HG02678 (cell line): ENCODE data around the gene RHBDF2.
"Not testable (repeated sequence)": the region's sequence is repeated elsewhere in the genome, so short reads cannot be mapped to it uniquely, and the experiment has no call there.

ENCODE experiments used
- ATAC-seq: cut with Tn5 transposase; IDR thresholded peaks from one replicate; pipeline ENCODE4 v1.9.1; 2021; ENCODE audit warnings: mild to moderate bottlenecking, moderate library complexity; ENCODE audit not compliant: unreplicated experiment

The RHBDF2 gene

DNA sequence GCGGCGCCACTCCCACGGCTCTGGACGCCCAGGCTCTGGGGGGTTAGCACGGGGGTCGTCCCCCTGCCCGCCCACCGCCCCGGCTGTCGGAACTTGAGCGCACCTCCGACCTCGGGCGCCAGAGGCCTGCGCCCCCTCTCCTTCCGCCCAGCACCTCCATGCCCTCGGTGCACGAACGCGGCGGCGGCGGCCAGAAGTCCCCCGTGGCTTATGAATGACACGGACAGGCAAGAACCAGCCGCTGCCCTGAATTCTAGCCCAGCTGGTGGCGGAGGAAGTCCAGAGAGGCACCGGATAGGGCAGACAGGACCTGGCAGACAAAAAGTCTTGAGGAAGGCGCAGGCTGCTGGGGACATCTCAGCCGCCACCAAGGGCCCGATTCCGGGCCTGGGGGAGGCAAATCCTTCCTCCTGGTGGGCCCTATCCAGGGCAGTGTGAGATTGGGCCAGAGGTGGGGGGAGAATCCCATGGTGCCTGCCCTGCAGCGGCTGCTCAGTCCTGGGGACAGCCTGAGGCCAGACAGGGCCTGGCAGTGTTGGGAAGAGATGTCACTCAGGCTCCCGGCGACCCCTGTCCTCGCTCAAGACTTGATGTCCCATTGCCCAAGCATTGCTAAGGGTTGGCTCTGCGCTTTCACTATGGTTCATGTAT, 37.2 kb upstream of the RHBDF2 start:
- ATAC-seq, result no peak

DNA sequence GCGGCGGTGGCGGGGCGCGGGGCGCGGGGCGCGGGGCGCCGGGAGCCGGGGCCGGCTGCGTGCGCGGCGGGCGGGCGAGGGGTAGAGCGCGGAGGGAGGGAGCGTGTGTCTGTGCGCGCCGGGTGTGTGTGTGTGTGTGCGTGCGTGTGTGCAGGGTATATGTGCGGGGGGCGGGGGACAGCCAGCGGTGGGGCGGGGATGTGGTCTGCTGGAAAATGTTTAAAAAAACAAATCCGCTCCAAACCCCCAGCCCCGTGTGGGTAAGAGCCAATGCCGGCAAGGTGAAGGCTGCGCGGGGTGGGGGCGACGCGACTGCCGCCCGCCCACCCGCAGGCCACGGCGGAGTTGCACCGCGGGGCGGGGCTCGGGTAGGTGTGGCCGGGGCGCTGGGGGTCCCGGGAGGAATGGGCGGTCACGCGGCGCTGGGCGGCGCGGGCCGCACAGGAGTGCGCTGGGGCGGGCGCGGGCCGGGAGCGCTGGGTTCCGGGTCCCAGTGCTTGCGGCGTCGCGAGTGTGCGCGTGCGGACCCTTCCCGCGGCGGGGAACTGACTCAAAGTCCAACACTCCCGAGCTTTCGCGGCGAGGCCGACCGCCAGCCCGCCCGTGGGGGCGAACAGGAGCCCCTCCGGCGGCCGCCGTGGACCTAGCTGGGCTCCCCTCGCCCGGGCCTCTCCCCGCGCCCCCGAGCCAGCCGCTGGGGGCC, 36.5 kb upstream of the RHBDF2 start, which contains the start of gene CYGB:
Gene CYGB, minus strand, starts transcription at position 132 of the 703 bp plus-strand sequence. CDS start 167 bp downstream, outside the sequence.
- no peak for ATAC-seq

DNA sequence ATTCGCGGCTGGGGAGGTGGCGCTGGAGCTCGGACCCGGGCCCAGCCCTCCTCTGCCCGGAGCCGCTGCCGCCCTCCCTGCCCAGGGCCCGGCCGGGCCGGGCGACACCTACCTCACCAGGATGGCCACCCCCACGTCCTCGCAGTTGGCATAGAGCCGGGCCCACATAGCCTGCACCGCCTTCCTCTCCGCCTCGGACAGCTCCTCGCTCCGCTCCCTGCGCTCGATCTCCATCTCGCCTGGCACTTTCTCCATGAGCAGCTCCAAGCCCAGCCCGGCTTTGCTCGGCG, 36.0 kb upstream of the RHBDF2 start:
- ATAC-seq, result no peak

DNA sequence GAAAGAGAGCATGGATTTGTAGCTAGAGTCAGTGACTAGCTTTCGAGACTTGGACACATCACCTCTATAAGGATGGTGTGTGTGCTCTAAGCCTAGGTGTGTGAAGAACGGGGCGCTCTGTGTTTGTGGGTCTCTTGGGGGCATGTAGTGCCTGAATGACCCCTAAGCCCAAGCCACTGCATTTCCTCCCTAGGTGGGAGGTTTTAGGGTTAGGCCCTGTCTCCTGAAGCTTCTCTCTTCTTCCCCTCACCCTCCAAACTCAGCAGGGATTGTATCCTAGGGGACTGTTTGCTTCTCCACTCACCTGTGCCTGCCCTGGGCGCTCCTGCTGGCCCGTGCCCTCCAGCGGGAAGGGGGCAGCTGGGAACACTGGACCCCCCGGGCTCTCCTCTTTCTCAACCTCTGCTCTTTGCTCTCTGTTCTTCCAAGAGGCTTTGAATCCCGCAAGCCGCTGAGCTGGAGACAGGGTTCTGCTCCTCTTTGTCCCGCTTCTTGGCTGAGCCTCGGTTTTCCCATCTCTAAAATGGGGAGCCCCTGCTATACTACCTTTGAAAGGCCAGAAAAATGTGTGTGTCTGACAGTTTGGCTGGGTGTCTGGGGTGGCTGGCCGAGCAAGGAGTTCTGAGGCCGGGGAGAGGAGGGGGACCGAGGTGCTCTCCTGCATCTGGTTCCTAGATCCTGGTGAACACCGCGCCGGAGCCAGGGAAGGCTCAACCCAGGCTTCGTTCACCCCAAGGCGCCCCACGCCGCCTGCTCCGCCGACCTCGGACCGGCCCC, 35.5 kb upstream of the RHBDF2 start:
- ATAC-seq, result no peak

DNA sequence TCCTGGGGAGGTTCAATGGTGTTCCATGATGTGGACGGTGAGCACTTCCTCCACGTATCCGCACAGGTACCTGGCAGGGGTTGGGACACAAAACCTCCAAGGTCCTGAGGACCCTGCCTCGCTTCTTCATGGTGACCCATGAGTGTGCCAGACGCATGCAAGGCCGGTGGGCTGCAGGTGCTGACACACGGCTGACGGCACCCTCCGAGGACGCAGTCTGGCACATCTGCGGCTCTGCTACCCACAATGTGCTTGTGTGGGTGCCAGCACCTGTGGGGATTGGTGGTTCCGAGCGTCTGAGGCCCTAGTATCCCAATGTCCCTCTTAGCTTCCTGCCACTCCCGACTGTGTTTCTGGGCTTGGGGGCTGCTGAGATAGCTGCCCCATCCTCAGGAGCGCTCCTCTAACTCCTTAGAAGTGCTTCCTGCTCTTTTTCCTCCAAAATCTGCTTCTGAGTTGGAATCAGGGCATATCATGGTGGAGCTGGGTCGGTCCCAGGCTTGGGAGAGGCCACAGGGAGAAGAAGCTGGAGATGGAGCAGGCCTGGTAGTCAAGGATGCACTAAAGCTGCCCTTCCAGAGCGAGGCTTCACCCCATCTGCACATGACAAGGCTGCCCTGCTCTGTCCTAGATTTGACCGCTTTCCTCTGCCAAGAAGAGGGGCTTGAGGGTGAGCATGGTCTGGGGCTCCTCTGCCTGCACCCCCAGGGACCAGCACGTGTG, 34.7 kb upstream of the RHBDF2 start:
- ATAC-seq, result no peak

DNA sequence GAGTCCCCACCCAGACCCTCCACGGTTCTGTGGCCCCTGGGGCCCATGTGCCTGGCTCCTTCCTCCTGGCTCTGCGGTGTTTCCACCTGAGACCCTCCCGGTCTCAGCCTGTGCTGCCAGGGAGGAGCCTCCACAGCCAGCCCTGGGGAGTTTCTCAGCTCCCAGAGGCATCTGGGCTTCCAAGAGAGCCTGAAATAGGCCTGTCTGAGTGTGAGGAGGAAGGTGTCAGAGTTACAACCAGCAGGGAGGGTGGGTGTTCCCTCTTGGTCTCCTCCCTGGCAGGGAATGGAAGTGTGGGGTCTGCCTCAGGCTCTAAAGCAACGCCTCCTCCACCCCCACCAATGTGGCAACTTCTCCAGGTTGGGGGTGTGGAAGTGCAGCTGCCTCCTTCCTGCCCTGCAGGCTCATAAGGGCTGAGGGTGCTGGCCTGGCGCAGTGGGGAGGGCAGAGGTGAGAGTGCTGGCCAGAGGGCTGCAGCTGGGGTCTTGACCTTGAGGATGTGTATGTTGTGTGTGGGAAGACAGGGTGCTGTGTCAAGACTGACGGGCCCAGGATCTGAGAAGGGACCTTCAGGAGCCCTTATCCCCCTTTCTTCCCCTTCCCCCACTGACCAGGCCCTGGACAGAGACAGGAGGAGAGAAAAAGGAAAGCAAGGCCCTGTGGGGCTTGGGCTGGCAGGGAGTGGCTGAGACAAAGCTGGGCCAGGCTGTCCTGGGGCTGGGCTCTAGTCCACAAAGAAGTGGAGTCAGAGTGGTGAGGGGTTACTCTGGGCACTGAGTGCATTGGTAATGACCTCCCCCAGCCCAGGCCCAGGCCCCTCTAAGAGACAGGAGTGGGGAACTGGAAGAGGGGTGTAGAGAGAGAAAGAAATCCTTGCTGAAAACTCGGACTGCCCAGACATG, 33.9 kb upstream of the RHBDF2 start:
- ATAC-seq, result no peak

DNA sequence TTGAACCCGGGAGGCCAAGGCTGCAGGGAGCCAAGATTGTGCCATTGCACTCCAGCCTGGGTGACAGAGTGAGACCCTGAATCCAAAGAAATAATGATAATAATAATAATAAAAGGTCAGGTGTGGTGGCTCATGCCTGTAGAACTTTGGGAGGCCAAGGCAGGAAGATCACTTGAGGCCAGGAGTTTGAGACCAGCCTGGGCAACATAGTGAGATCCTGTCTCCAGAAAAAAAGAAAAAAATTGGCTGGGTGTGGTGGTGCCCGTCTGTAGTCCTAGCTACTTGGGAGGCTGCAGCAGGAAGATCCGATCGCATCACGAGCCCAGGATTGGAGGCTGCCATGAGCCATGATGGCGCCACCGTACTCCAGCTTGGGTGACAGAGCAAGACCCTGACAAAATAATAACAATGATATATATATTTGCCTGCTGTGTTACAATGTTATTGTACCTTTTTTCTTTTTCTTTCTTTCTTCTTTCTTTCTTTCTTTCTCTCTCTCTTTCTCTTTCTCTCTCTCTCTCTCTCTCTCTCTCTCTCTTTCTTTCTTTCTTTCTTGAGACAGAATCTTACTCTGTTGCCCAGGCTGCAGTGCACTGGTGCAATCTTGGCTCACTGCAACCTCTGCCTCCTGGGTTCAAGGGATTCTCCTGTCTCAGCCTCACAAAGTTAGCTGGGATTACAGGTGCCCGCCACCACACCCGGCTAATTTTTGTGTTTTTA, 32.6 kb upstream of the RHBDF2 start:
- not testable (repeated sequence) for ATAC-seq

DNA sequence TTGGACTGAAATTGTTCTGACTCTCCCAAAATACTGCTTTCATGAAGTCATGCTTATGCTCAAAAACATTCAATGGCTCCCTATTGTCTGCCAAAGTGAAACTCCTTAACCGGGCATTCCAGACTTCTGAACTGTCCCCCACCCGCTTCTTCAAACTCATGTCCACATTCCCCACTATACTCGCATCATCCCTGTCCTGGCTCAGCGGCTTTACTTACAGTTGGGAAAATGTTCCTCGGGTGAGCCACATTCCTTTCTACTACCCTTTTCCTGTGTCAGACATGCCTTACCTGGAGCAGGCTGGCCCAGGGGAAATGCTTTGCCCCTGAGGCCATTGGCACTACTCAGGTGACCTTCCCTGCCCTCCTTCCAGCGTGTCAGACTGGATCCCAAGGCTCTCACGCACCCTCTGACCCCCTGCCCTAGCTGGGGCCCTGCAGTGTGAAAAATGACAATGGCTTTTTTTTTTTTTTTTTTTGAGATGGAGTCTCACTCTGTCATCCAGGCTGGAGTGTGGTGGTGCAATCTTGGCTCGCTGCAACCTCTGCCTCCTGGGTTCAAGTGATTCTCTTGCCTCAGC, 30.9 kb upstream of the RHBDF2 start:
- no peak for ATAC-seq

DNA sequence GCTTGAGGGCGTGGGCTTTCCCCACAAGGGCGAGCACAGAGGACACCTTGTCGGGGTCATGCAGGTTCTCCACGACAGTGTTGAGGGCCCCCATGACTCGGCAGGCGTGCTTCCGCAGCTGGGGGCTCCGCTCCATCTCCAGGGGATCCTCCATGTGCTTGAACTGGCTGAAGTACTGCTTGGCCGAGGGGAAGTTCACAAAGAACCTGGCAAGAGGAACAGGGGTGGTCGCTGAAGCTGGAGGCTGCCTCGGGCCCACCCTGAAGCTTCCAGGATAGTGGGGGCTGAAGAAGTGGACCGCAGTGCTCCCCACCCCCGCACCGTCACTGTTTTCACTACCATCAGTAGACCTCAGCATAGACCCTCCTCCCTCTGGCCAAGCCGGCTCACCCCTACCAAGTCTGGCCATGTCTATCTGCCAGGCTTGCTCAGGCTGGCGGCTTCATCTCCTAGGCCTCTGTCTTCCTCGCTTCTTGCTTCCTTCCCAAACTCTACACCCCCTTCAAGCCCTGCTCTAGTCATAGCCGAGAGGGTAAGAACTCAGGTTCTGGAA, 30.3 kb upstream of the RHBDF2 start:
- no peak for ATAC-seq

DNA sequence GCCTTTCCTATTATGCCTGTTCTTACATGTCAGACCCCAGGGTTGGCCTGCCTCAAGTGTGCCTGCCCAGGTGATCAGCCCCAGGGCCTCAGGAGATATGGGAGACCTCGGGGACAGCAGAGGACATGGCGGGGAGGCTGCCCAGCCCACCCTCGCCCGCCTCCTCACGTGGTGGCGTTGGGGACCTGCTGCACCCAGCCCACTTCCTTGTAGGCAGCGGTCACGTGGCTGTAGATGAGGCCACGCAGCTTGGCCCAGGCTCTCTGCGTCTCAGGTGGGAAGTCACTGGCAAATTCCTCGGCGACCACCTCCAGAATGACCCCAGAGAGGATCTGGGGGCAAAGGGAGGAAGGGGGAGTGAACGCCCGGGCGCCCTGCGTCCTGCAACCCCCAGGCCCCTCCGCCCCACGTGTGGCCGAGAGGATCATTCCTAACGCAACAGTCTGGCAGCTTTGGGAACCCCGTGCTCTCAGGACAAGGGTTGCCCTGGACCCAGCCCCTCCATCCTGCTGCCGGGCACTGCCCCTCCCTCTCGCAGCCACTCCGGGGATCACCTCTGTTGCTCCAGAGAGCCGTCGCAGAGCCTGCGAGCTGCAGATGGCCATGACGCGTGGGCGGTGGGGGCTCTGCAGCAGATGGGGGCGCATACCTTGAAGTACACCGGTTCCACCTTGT, 29.7 kb upstream of the RHBDF2 start:
- no peak for ATAC-seq

DNA sequence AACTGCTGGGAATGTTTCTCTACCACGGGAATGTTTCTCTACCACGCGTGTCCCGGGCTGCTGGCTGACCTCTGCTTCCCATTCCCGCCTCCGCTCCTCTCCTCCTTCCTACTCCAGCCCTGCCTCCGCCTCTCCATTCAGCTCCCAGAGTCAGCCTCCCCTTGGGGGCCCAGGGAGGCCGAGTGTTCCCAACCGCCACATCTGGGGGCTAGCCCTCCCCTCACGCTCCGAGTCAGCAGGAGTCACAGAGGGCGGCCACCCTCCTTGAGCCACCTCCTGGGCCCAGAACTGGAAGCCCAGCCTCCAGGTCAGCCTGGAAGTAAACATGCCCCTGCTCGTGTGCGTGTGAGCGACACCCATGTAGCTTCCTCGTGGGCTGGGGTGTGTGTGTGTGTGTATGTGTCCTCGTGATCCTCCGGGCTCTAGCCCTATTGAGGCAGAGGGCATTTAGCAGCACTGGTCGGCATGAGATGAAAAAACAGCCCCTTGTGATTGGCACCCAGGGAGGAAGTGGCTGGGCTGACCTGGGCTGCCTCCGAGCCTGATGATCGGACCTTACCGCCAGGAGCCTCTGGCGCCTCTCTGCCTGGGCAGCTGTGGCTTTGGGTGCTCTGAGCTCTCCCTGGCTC, 29.0 kb upstream of the RHBDF2 start:
- ATAC-seq, result no peak

DNA sequence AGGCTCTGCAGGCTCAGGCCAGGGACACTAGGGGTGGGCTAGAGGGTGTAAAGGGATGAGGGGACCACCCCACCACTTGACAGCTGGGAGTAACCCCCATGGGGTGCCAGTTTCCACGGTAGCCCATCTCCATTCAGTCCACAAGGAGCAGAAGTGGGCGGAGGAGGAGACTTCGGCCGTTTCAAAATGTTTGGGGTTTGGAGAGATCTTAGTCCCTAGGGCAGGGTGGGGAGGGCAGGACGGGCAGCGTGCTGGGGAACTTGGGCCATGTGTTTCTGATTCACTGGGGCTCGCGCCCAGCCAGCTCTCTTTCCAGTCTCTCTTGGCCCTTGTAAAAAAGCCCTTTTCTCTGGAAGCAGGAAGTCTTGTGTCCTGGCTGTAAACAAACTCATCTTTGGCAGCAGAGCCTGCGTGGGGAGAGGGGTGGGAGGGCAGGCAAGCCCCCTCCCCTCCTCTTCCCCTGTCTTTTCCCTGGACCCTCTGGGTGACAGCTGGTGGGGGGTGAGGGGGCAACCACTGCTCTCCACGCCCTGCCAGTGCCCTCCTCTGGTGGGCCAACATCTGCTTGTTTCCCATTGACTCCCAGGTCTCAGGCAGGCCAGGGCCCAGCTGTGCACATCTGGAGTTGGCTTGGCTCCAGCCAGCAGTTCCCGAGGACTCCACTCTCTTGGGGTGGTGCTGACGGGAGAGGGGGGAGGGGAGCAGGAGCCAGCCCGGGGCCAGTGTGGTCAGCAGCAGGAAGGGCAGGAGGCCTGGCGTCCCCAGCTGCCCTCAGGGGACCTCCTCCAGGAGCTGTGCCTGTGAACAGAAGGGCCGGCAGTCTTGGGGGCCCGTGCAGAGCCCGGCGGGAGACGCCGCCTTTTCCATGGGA, 28.2 kb upstream of the RHBDF2 start:
- no peak for ATAC-seq

DNA sequence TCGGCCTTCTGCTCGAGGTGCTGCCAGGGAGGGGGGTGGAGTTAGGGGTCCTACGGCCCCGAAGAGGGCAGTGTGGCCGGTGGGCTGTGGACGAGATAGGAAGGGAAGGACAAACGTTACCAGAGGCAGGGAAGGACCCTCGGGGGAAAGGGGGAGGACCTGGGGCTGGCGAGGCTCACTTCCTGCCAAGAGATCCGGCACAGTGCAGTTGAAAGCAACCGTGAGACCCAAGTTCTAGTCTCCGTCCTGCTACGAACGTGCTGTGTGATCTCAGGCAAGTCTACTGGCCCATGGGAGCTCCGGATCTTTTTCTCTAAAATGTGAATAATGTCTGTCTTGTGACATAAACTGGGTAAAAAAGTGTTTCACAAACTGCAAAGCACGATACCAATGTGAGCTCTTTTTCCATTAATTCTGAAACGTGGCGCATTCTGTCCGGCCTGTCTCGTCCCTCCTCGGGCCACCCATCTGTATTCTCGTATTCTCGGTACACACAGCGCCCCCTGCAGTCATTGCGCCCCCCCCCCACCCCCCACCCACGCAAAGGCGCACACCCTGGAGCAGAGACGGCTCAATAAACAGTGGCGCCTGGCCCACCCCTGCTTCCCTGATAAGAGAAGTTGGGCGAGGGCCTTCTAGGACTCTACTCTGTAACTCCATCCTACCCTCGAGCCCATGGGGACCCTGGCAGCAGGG, 27.5 kb upstream of the RHBDF2 start:
- no peak for ATAC-seq

DNA sequence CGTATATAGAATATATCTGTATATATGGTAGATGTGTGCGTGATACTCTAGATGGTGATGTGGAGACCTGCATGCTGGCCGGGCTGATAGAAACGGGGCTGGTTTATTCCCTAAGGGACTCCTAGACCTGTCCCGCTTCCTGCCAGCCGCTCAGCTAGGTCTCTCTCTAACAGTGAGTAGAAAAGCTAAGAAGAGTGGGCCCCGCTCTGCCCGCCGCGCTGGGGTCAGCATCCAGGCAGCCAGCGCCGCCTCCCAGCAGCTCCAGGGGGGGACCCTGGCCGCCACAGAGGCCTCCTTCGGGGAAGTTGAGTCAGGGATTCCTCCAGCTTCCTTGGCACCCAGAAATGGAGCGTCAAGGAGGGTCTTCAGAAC, 26.9 kb upstream of the RHBDF2 start:
- ATAC-seq, result no peak

DNA sequence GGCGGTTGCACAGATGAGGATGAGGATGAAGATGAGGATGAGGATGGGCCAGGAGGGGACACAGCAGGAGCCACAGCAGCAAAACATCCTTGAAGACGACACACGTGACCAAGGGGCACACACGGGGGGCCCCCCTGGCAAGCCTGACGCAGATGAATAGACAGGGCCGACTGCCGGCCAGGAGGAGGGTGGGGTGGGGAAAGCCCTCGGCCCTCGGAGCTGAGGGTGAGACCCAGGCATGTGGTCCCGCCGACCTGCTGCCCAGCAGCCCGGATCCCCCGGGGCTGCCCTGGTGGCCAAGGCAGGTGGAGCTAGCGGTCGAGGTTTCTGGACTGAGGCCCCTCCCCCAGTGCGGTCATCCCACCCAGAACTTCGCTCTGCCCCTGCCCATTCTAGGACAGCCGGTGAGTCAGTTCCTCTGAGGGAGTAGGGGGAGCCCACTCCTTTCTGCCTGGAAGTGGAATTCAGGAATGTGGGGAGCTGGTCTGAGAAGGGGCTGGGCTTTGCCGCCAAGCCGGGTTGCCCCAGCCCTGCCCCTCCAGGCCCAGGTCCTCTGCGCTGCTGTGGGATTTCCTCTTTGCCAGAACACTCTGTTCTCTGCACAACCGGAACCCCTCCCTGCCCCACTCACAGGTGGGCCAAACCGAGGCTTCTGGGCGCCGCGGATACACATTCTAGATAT, 26.3 kb upstream of the RHBDF2 start:
- ATAC-seq, result no peak

DNA sequence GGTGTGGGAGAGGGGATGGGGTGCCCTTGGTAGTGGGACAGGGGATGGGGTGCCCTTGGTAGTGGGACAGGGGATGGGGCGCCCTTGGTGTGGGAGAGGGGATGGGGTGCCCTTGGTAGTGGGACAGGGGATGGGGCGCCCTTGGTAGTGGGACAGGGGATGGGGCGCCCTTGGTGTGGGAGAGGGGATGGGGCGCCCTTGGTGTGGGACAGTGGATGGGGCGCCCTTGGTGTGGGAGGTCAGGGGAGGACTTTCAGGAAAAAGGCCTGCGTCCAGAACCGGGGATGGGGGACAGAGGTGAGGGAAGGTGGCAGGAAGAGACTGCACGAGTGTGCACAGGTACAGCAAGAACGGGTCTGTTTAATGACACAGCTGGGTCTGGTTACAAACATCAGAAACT, 25.8 kb upstream of the RHBDF2 start:
- ATAC-seq, result not testable (repeated sequence)
